Measurements from ENCODE around the gene GPR15.

Gene GPR15

GRCh38 chr3:98565843-98566242 is 34.1 kb downstream of the GPR15 start:
- no peak for DNase-seq (ENCODE audit: extremely low read depth, insufficient read length)
- TF ChIP-seq, protein P1, sequence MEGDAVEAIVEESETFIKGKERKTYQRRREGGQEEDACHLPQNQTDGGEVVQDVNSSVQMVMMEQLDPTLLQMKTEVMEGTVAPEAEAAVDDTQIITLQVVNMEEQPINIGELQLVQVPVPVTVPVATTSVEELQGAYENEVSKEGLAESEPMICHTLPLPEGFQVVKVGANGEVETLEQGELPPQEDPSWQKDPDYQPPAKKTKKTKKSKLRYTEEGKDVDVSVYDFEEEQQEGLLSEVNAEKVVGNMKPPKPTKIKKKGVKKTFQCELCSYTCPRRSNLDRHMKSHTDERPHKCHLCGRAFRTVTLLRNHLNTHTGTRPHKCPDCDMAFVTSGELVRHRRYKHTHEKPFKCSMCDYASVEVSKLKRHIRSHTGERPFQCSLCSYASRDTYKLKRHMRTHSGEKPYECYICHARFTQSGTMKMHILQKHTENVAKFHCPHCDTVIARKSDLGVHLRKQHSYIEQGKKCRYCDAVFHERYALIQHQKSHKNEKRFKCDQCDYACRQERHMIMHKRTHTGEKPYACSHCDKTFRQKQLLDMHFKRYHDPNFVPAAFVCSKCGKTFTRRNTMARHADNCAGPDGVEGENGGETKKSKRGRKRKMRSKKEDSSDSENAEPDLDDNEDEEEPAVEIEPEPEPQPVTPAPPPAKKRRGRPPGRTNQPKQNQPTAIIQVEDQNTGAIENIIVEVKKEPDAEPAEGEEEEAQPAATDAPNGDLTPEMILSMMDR (IDR thresholded peaks at IDR 0.05; ENCODE audit: insufficient read depth, low read length, poor library complexity, severe bottlenecking), result no peak
- Histone ChIP-seq H3K27me3 (replicated peaks; ENCODE audit: control insufficient read depth, insufficient read depth, low read length) (no peaks in the 10 kb centered on the region), H3K36me3 (ENCODE audit: control insufficient read depth, insufficient read depth, low read length) (no peaks in the 10 kb centered on the region), H3K4me3 (replicated peaks; ENCODE audit: low read depth, low read length) (no peak overlapping the region)

DNA sequence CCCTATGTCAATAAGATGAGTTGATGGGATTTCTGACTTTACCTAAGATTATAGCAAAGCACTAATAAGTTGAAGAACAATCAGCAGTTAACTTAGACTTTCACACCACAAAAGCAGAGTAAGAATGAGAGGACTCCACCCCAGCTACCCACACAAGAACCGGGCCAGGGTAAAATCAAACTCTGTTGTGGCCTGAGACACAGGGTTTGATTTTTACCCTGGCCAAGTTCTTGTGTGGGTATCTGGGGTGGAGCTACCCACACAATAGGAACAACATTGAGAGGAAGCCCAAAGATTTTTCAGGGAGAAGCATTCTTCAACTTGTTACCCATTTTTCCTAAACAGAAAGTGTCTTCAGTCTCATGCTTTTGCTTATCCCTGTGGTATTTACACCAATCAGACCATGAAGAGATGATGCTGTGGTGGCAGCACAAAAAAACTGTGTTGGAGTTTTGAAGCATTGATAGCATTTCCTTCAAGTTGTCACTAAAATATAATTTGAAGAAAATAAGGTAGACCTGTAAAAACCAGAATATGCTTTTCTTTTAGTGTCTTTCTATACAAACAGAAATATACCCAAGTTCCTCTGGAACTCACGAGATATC is 36.0 kb downstream of the GPR15 start:
- Histone ChIP-seq H3K27me3 (replicated peaks; ENCODE audit: control insufficient read depth, insufficient read depth, low read length) (no peaks in the 10 kb centered on the region), H3K4me3 (replicated peaks; ENCODE audit: low read depth, low read length) (no peak overlapping the region), H3K36me3 (ENCODE audit: control insufficient read depth, insufficient read depth, low read length) (no peaks in the 10 kb centered on the region)
- TF ChIP-seq, protein P1 (IDR thresholded peaks at IDR 0.05; ENCODE audit: insufficient read depth, low read length, poor library complexity, severe bottlenecking), result no peak
- no peak for DNase-seq (ENCODE audit: extremely low read depth, insufficient read length)

- no peaks in the 10 kb centered on the region for H3K27me3 ChIP-seq (replicated peaks; ENCODE audit: control insufficient read depth, insufficient read depth, low read length)
- no peaks in the 10 kb centered on the region for H3K36me3 ChIP-seq (ENCODE audit: control insufficient read depth, insufficient read depth, low read length)
- no peak overlapping the region for H3K4me3 ChIP-seq (replicated peaks; ENCODE audit: low read depth, low read length)
- no peak for DNase-seq (ENCODE audit: extremely low read depth, insufficient read length)
- TF ChIP-seq, protein P1 (IDR thresholded peaks at IDR 0.05; ENCODE audit: insufficient read depth, low read length, poor library complexity, severe bottlenecking), result no peak
These were observed 36.6 kb downstream of the GPR15 start for GRCh38 chr3:98568402-98568801.

DNA sequence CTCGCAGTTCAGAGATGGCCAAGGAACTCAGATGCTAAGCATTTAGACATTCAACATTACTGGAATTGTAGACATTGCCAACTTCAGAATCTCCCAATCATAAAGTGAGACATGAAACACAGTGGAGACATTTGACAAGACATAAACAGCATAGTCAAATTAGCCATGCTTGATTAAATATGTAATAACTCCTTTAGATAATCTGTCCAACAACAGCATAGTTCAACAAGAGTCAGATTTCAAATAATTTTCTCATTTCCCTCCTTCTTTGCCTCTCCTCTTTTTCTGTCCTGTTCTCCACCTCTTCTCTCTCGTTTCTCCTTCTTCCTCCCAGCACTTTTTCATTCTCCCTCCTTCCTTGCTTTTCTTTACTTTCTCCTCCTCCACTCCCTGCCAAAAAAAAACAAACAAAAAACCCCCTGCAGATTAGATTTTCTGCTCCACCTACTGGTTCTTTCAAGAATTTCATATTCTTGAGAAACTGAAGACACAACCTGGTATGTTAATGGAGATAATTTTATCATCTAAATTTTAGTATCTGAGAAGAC is 41.5 kb downstream of the GPR15 start:
- Histone ChIP-seq H3K27me3 (replicated peaks; ENCODE audit: control insufficient read depth, insufficient read depth, low read length) (no peaks in the 10 kb centered on the region), H3K36me3 (ENCODE audit: control insufficient read depth, insufficient read depth, low read length) (peaks cover 7% of the 10 kb centered on the region), H3K4me3 (replicated peaks; ENCODE audit: low read depth, low read length) (peak overlapping the region; percentile 34; the same call in 1 of the 2 replicates)
- TF ChIP-seq, protein P1 (IDR thresholded peaks at IDR 0.05; ENCODE audit: insufficient read depth, low read length, poor library complexity, severe bottlenecking), result peak; percentile 52
- no peak for DNase-seq (ENCODE audit: extremely low read depth, insufficient read length)

- TF ChIP-seq, protein P1 (IDR thresholded peaks at IDR 0.05; ENCODE audit: insufficient read depth, low read length, poor library complexity, severe bottlenecking), result no peak
- no peak for DNase-seq (ENCODE audit: extremely low read depth, insufficient read length)
- Histone ChIP-seq H3K4me3 (replicated peaks; ENCODE audit: low read depth, low read length) (no peak overlapping the region), H3K27me3 (replicated peaks; ENCODE audit: control insufficient read depth, insufficient read depth, low read length) (no peaks in the 10 kb centered on the region), H3K36me3 (ENCODE audit: control insufficient read depth, insufficient read depth, low read length) (peaks cover 7% of the 10 kb centered on the region)
These were observed 42.4 kb downstream of the GPR15 start for GRCh38 chr3:98574132-98574531.
